ENCODE data around the gene MEGF8. TPM values are rescaled to one million over a fixed set of nuclear protein-coding genes. Genes with fewer than 3 reads are reported as not detected.

The MEGF8 gene
- total and polyA plus RNA-seq, 10 of the 15 experiments (the other 5 are each of a cell fraction or from before 2014, with no cell fraction given), result 0.43 to 12.8 (median 2.7) TPM

GRCh38 chr19:42426643-42427042 is 101.2 kb downstream of the MEGF8 start (continued):
- TF ChIP-seq PRDM15 (CRISPR knock-in tag; IDR thresholded peaks at IDR 0.05) (no peak), NR2C1 (IDR thresholded peaks at IDR 0.05) (no peak), USF2 (IDR thresholded peaks at IDR 0.05; ENCODE audit: borderline replicate concordance, low read depth, low read length) (no peak), NR2F1 (conservative IDR thresholded peaks at IDR 0.05) (no peak)

GRCh38 chr19:42427313-42427712 is 101.9 kb downstream of the MEGF8 start, which contains the start of gene LIPE:
Gene LIPE, minus strand, starts transcription at chr19:42427388. Its CDS starts 239 bp downstream, at chr19:42427149.
- no peak within 1 kb of the TSS for H3K4me2 ChIP-seq (ENCODE audit: control insufficient read depth, insufficient read depth)
- intact Hi-C loops (cut with micrococcal nuclease; ENCODE audit: unreplicated experiment), result no loop called here
- TF ChIP-seq MEF2B (IDR thresholded peaks at IDR 0.05; ENCODE audit: partially characterized antibody, poor library complexity, severe bottlenecking) (no peak), CEBPB (IDR thresholded peaks at IDR 0.05; ENCODE audit: borderline replicate concordance in 1 of 2, low read depth in 2 of 2, low read length in 2 of 2) (no peak), CBX5 (IDR thresholded peaks at IDR 0.05; ENCODE audit: low read depth) (no peak), CBFB (IDR thresholded peaks at IDR 0.05; ENCODE audit: low read depth) (no peak), MXI1 (IDR thresholded peaks at IDR 0.05; ENCODE audit: low read depth, low read length) (no peak), POU2F2 (IDR thresholded peaks at IDR 0.05; ENCODE audit: borderline replicate concordance, low read depth, low read length) (no peak), KLF5 (IDR thresholded peaks at IDR 0.05; ENCODE audit: partially characterized antibody) (no peak), ASH2L (IDR thresholded peaks at IDR 0.05; ENCODE audit: borderline replicate concordance, low read depth) (no peak), POLR2AphosphoS2 (IDR thresholded peaks at IDR 0.05; ENCODE audit: low read depth, low read length) (no peak), ZNF207 (IDR thresholded peaks at IDR 0.05; ENCODE audit: borderline replicate concordance) (no peak), BACH1 (IDR thresholded peaks at IDR 0.05; ENCODE audit: borderline replicate concordance) (no peak), ETV6 (conservative IDR thresholded peaks at IDR 0.05 in 1 of 2, IDR thresholded peaks at IDR 0.05 in 1 of 2; ENCODE audit: borderline replicate concordance in 1 of 2, low read depth in 1 of 2) (no peak), MLLT1 (IDR thresholded peaks at IDR 0.05) (no peak), CHD4 (IDR thresholded peaks at IDR 0.05) (no peak)

More at GRCh38 chr19:42427313-42427712, 101.9 kb downstream of the MEGF8 start, which contains the start of gene LIPE:
- SMC1A ChIA-PET (ENCODE audit: uncharacterized antibody, unreplicated experiment), result no interaction called here
- H4K20me1 ChIP-seq (ENCODE audit: control insufficient read depth, insufficient read depth), result no peaks in the 10 kb centered on the region
- no peaks in the 10 kb centered on the region for H3K9me3 ChIP-seq (replicated peaks; ENCODE audit: control insufficient read depth, insufficient read depth, low read length)
- FAIRE-seq (no peak), DNase-seq (ENCODE audit: low read depth, low spot score) (no peak), ATAC-seq (no peak)
- RAD21 ChIA-PET (ENCODE audit: unreplicated experiment), result no interaction called here
- CTCF ChIA-PET, result no interaction called here
- in situ Hi-C loops (cut with MboI), result no loop called here
- H3K79me2 ChIP-seq (ENCODE audit: control insufficient read depth, insufficient read depth, low read length), result peaks cover 4% of the 10 kb centered on the region
- no peak within 1 kb of the TSS for H3K9ac ChIP-seq (ENCODE audit: control insufficient read depth, insufficient read depth, low read length)
- no peak within 1 kb of the TSS for H3K4me3 ChIP-seq
- no TSS peak for BruUV-seq (replicated peaks)
- no peaks in the 10 kb centered on the region for H3K36me3 ChIP-seq (ENCODE audit: control insufficient read depth in 2 of 2, insufficient read depth in 2 of 2, low read length in 1 of 2)
- H2AFZ ChIP-seq (ENCODE audit: control insufficient read depth, low read depth, low read length), result no peak within 1 kb of the TSS
- no peak within 1 kb of the TSS for H3K27ac ChIP-seq (ENCODE audit: control insufficient read depth, insufficient read depth)
- POLR2A ChIA-PET, result no interaction called here
- WGBS (ENCODE audit: insufficient coverage, insufficient replicate concordance, low lambda C conversion rate, missing lambda C conversion rate), result 72% methylated on average over 4 of the region's 4 CpGs
- H3K4me1 ChIP-seq (ENCODE audit: control insufficient read depth, insufficient read depth, low read length), result peaks cover 2% of the 10 kb centered on the region
- no peaks in the 10 kb centered on the region for H3K27me3 ChIP-seq (replicated peaks in 1 of 2; ENCODE audit: control insufficient read depth in 2 of 2, insufficient read depth in 2 of 2, low read length in 1 of 2)

Measured in GM12878 (cell line).